HG02840 (cell line): ENCODE results near the gene ZNF343.
A peak's percentile ranks its signal among the peaks of the same experiment; 100 is the strongest.

Source experiments
- ATAC-seq: cut with Tn5 transposase; IDR thresholded peaks from one replicate; pipeline ENCODE4 v1.9.1; 2021; ENCODE audit warnings: mild to moderate bottlenecking, moderate library complexity, moderate number of reproducible peaks; ENCODE audit not compliant: unreplicated experiment, low FRiP score

ZNF343 gene

DNA sequence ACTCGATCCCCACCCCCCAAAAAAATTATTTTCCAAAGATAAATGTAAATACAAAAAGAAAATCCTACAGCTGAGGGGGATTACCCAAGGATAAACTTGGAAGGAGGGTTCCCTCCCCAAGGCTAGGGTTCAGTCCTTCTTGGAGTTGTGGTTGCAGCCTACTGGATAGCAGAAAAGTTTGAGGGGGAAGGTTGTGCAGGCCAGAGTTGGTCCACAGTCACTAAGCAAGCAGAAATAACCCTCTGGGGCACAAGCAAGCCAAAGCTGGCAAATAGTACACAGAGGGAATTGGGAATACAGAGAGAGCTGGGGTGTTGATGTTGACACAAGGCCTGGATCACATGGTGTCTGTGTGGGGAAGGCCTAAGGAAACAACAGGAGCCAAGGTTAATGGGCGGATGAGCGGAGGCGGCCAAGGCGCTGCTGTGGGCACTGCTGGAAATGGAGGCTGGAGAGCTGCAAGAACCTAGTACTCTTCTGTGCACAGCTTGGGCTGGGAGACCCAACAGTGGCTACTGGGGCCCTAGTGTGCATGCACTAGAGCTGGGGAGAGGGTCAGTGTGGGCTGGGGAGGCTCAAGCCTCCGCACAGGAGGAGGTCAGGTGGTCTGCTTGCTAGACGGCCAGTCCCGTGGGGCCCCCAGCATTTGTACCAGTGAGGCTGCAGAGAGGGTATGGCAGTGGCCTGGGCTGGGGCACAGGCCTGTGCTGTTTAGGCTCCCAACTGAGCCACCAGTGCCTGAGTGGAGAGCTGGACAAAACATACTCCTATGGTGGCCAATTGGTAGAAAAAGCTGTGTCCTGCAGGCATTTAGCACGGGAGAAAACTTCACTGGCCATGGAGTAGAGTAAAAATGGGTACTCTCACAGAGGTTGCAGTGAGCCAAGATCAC lies 32.6 kb downstream of the ZNF343 start:
- ATAC-seq, result no peak

DNA sequence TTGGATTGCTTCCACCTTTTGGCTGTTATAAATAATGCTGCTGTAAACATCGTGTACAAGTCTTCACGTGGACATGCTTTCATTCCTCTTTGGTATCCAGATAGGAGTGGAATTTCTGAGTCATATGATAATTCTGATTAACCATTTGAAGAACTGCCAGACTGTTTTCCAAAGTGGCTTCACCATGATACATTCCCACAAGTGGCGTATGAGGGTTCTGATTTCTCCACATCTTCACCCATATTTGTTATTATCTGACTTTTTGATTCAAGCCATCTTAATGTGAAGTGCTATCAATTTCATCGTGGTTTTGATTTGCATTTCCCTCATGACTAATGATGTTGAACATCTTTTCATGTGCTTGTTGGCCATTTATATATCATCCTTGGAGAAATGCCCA lies 35.2 kb downstream of the ZNF343 start:
- no peak for ATAC-seq

DNA sequence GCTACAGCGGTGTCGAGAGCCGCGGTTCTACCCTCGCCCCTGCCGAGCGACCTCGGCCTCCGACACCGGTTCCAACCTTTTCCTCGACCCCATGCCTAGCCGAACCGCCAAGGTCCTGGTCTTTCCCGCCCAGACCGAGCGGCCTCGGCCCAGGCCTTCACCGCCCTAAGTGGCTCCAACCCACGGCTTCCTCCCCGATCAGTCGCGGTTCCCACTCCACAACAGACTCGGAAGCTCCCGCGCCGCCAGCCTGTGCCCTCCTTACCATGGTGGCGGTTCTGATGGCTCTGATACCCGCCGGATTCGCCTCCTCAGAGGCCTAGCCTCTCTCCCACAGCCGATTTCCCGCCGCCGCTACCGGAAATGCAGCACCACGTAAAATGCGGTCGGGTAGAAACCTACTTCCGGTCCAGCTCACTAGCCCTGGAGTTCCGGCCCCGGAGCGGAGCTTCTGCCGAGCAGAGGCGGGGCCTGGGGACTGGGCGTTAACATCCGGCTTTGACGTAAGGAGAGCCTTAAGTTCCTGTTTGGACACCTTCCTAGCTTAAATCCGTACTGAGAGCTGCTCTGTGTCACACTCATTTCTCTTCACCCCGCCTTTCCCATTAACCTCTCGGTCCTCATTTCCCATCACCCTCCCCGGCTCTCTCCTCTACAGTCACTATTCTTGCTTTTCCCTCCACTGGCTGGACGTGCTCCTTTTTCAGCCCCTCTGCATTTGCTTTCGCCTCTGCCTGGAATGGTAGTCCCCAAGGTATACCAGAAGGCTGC lies 38.1 kb downstream of the ZNF343 start, which contains the start of gene SNRPB:
Gene SNRPB, minus strand, starts transcription at position 367 of the 771 bp plus-strand sequence. Its CDS starts 99 bp downstream, at position 268.
- peak; percentile 97 for ATAC-seq

DNA sequence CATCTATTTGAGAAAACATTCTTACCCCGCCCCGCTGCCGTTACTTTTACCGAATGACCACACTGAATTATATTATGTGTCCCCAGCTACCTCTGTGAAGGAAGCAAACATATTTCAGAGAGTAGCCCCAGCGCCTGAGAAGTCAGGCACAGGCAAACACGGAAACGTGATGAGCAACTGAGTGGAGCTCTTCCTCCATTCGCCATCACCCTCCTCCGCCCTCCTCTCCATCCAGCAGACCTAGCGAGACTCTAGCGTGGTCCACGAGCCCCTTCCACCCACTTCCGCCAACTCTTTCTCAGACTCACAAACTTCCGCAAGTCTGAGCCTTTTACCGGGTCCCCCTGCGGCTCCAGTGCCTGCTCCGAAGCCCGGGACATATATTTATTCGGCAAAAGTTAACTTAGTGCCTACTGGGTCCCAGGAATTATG lies 38.7 kb downstream of the ZNF343 start:
- ATAC-seq, result peak; percentile 26

DNA sequence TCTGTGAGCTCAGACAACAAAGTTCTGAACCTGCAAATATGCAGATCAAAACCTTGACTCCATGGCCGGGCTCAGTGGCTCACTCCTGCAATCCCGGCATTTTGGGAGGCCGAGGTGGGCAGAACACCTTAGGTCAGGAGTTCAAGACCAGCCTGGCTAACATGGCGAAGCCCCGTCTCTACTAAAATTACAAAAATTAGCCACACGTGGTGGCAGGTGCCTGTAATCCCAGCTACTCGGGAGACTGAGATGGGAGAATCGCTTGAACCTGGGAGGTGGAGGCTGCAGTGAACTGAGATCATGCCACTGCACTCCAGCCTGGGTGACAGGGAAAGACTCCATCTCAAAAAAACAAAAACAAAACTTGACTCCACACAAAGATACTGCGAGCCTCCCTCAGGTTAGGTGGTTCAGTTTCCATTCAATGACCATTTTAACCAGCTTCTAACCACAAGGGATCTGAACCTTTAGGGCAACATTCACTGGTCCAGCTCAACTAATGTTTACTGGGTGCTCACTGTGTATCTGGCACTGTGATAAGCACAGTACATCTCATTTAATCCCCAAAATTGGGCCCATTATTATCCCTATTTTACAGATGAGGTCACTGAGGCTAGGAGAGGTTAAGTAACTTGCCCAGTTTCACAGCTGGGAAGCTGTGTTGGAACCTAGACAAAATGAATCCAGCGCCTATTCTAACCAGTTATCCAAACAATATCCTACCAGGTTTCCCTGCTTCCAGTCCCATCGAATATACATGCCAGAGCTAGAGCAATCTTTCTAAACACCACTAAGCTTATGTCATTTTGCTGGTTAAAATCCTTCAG lies 39.9 kb downstream of the ZNF343 start:
- ATAC-seq, result no peak

DNA sequence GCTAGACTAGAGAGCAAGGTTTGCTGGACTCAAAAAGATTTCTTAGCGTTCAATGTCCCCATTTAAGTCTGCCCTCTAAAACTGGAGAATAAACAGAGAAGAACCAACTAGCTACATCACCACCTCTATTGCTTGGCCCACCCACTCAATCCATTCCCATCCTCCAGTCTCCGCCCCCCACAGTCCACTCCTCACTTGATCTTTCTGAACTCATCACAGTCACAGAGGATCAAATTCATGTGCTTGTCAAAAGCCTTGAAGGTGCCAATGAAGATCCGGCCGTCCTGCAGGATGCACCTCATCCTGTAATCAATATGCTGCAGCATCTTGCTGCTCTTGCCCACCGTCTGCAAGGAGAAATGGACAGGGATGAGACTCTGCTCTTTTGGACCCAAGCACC lies 41.3 kb downstream of the ZNF343 start:
- ATAC-seq, result no peak

DNA sequence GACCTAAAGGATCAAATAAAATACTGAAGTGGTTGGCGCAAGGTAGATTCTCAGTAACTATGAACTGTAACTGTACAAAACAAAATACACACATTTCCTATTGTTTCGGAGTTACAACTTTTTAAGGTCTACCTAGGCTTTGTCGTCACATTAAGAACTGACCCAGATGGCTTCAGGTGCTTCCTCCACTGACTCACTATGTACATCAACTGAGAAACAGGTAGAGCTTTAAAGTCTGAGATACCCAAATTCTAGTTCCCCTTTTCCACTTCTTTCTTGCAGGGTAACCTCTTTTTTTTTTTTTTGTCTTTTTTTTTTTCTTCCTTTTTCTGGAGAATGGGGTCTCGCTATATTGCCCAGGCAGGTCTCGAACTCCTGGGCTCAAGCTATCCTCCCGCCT lies 43.6 kb downstream of the ZNF343 start:
- no peak for ATAC-seq

DNA sequence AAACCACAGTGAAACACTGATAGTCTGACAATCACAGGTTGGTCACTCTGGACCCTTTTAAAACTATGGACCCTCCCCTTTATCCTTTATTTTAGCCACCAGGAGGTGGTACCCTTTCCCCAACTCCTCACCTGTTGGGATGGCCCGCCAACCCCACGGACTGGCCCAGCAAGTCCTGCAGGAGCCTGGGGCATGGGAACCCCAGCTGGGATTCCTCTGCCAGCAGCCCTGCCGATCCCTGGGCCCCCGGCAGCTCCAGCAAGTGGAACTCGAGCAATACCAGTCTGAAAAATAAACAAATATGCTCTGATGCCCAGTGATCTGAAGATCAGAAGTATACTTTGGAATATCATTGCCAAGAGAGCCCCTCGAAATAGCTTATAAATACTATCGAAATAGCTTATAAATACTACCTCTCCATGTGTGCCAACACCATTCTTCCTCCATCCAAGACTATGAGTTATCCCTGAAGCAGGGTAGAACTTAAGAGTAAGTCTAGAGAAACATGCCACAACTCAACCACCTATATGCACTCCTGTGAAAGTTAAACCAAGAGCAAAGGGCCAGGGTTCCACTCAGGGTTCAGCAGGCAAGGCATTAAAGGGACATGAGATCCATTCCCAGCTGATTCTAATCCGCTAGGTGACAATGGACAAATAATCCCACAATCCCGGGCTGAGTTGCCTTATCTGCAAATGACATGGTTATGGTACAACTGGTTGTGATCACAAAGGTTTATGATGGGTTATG lies 44.9 kb downstream of the ZNF343 start:
- ATAC-seq, result no peak

DNA sequence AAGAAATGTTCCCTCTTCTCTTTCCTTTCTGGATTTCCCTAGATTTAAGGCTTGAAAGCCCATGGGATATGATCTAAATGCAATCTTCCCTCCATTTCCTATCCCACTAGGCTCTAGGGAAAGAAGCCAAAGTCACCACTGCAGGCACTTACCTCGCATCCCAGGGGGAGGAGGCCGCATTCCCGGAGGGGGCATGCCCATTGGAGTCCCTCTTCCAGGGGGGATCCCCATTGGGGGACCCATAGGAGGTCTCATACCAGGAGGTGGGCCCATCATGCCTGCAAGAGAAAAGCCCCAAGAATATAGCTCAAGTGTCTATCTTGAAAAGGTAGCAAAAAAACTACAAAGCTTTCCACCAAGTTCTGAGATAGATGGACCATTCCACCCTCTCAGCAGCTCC lies 46.2 kb downstream of the ZNF343 start:
- ATAC-seq, result no peak

DNA sequence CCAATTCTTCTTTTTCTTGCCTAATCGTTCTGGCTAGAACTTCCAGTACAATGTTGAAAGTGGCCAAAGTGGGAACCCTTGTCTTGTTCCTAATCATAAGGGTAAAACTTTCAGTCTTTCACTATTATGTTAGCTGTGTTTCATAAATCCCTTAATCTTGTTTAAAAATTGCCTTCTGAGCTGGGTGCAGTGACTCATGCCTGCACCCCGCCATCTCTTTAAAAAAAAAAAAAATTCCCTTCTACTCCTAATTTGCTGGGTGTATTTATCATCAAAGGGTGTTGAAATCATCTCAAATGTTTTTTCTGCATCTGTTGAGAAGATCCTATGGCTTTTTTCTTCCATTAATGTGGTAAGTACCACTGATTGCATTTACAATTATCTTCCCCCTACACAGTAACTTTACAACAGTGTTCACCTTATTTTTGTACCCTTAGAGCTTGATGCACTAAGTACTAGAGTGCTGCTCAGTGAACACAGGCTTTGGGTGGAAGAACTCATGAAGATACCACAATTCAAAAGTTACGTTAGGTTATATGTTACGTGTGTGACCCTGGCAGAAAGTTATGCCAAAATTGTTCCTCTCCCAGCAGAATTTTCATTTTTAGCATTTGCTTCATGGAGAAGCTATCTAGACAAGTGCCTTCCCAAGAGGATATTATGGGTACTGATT lies 47.8 kb downstream of the ZNF343 start:
- no peak for ATAC-seq

DNA sequence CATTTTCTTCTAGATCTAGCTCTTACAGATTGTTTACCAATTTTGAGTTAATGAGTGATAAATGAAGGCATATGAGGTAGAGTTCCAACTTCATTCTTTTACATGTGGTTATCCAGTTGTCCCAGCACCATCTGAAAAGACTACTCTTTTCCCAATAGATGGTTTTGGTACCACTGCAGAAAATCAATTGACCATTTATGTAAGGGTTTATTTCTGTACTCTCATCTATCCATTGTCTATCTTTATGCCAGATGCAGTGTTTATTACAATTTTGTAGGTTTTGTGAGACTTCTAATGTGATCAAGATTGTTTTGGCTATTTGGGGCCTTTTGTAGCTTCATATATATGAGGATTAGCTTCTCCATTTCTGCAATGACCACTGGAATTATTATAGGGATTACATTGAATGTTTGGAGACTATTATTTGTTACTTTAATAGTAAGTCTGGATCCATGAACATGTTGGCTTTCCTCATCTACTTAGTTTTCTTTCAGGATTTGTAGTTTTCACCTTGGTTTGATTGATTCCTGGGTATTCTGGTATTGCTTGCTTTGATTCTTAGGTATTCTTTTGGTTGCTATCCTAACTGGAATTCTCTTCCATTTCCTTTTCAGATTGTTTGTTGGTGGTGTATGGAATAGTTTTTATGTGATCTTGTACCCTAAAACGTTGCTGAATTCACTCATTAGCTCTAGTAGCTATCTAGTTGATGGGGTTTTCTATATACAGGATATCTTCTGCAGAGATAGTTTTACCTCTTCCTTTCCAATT lies 48.5 kb downstream of the ZNF343 start:
- ATAC-seq, result no peak

DNA sequence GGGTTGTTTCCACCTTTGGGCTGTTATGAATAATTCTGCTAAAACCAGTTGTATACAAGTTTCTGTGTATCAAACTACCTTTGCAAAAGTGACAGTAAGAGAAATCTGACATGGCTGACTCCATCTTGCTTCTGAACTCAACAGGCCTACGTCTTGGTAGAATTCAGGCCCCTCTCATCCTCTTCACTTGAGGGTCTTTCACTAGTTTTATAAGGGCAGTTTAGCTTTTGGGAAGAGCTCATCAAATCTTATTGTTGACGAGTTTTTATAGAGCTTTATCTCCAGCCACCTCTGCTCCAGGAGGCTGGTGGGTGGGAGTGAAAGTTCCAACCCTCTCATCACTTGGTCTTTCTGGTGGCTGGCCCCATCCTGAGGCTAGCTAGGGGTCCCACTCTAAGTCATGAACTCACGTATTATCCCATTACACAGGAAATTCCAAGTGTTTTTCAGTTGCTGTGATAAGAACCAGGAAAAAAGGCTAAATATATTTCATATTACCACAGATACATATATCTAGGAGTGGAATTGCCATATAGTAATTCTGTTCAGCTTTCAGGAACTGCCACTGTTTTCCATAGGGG lies 49.7 kb downstream of the ZNF343 start:
- ATAC-seq, result no peak

DNA sequence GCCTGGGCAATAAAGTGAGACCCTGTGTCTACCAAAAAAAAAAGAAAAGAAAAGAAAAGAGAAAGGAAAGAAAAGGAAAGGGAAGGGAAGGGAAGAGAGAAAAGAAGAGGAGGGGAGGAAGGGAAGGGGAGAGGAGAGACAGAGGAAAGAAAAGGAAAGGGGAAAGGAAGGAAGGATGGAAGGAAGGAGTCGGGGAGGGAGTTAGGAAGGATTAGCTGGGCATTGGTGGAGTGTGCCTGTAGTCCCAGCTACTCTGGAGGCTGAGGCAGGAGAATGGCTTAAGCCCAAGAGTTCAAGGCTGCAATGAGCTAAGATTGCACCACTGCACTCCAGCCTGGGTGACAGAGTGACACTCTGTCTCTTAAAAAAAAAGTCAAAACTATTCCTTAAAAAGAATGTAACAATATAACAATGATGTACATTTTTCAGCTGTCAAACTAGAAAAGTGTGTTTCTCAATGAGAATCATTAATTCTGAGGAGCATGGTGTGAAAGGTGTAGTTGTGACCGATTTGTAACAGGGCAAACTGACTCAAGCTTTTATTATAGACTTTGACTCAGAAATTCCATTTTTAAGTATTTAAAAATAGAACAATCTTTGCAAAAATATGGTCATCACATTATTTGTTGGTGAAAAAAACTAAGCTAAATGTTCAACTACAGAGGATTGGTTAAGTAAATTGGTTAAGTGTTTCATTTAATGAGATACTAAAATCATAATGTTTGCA lies 52.8 kb downstream of the ZNF343 start:
- no peak for ATAC-seq

DNA sequence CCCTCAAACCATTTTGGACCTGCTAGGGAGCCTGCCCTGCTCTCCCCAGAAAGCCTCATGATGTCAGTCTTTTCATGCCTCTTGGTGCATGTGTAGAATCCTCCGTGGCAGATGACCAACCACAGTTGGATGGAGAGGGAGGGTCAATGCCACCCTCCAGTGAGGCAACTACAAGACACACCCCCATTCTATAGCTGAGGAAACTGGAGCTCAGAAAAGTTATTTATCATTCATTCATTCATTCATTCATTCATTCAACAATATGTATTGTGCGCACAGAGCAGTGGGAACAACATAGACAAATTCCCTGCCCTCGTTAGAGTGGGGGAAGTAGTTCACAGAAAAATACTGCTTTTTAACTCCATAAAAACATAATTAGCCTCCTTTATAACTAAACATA lies 54.9 kb downstream of the ZNF343 start:
- ATAC-seq, result no peak

DNA sequence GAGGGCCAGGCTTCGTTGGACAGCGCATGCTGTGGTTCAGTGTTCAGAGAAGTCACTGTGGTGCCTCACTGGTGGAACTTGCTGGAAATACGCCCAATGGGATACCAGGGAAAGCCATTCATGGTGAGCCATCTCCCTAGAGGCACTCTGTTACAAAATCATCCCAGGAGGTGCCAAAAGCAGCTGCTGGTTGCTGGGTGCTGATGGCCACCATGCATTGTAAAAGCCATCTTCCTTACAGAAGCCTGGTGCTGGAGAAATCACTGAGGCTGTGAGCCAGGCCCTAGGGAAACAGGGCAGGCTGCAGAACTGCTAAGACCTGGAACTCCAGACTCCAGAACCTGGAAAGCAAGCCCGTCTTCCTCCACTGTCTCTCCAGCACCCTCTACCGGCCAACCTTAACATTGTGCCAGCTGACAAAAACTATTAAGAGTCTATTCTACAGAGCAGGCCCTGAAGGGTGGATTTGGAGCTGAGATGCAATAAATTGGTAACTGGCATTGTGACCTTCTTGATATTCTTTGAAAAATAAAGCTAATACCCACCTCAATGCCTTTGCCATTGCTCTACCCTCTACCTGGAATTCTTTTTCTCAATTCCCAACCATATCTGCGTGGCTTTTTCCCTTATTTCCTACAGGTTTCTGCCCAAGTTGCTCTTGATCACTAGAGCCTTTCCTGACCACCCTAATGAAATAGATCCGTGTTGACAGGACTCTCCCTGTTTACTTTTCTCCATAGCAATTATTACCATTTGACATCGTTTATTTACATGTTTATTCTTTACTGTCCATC lies 56.6 kb downstream of the ZNF343 start:
- no peak for ATAC-seq

DNA sequence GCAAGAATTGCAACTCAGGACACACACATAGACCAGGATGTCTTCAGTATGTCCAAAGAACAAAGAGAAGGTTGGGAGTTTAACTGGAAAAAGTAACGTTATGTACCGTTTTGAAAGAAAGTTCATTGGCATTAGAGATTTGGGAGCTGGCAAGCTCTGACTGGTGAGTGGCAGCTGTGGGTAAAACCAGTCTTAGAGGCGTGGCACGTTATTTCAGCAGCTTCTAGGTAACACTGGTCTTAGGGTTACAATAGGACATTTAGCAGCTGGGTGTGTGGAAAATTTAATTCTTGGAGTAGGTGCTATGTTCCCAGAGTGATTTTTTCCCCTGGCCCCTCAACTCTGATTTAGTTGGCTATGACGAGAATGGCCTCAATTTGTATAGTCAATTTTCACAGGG lies 57.3 kb downstream of the ZNF343 start:
- ATAC-seq, result no peak

DNA sequence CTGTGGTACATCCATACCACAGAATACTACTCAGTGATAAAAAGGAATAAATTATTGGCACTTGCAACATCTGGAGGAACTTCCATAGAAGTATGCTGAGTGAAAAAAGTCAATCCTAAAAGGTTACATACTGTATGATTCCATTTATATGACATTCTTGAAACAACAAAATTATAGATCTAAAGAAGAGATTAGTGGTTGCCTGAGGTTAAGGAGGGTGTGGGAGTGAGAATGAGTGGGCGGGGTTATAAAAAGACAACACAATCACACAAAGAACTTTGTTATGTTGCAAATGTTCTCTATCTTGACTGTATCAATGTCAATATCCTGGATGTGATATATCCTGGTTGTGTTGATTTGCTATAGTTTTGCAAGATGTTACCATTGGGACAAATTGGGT lies 59.3 kb downstream of the ZNF343 start:
- no peak for ATAC-seq
